Erythroblast (primary cell): ENCODE results near the gene RGSL1.

Experiments used
- DNase-seq, 2 experiments: peaks; one replicate each; lab custom pipeline; 2025; lab: John Stamatoyannopoulos, UW
- GATA1 ChIP-seq: IDR thresholded peaks from 2 replicates; pipeline ENCODE4 v1.6.1; 2011; ENCODE audit warnings: low read depth, mild to moderate bottlenecking, control low read depth, low read length, moderate library complexity
- POLR2A ChIP-seq: IDR thresholded peaks from 2 replicates; pipeline ENCODE4 v1.6.1; 2011; ENCODE audit warnings: mild to moderate bottlenecking, low read length

RGSL1 gene

GRCh38 chr1:182549346-182549745 is 99.4 kb downstream of the RGSL1 start:
- DNase-seq: no peak
- TF ChIP-seq GATA1 (no peak), POLR2A (no peak)

GRCh38 chr1:182549811-182550210 is 99.9 kb downstream of the RGSL1 start:
- DNase-seq: no peak
- TF ChIP-seq POLR2A: no peak
- TF ChIP-seq GATA1: no peak

- no peak for TF ChIP-seq POLR2A
- no peak for TF ChIP-seq GATA1
- no peak for DNase-seq
Observed at GRCh38 chr1:182552527-182552926, 102.6 kb downstream of the RGSL1 start.

- DNase-seq: no peak
- TF ChIP-seq GATA1 (no peak), POLR2A (no peak)
Observed at GRCh38 chr1:182555493-182555892, 105.5 kb downstream of the RGSL1 start.

- TF ChIP-seq GATA1 (no peak), POLR2A (no peak)
- no peak for DNase-seq
Observed at GRCh38 chr1:182556279-182556678, 106.3 kb downstream of the RGSL1 start.

- no peak for DNase-seq
- TF ChIP-seq POLR2A (no peak), GATA1 (no peak)
Observed at GRCh38 chr1:182560392-182560984, 110.5 kb downstream of the RGSL1 start.

- TF ChIP-seq GATA1 (no peak), POLR2A (no peak)
- no peak for DNase-seq
Observed at GRCh38 chr1:182561456-182561855, 111.5 kb downstream of the RGSL1 start.

GRCh38 chr1:182563095-182563494 is 113.1 kb downstream of the RGSL1 start:
- TF ChIP-seq POLR2A (no peak), GATA1 (no peak)
- no peak for DNase-seq

- no peak for DNase-seq
- TF ChIP-seq GATA1: no peak
- TF ChIP-seq POLR2A: no peak
Observed at GRCh38 chr1:182564406-182565004, 114.6 kb downstream of the RGSL1 start.

GRCh38 chr1:182565537-182565936 is 115.6 kb downstream of the RGSL1 start:
- TF ChIP-seq GATA1: no peak
- no peak for TF ChIP-seq POLR2A
- no peak for DNase-seq

GRCh38 chr1:182567629-182568028 is 117.7 kb downstream of the RGSL1 start:
- no peak for TF ChIP-seq GATA1
- no peak for TF ChIP-seq POLR2A
- no peak for DNase-seq

GRCh38 chr1:182568647-182569284 is 118.8 kb downstream of the RGSL1 start:
- TF ChIP-seq GATA1 (no peak), POLR2A (no peak)
- no peak for DNase-seq

GRCh38 chr1:182569939-182570610 is 120.1 kb downstream of the RGSL1 start:
- TF ChIP-seq GATA1: no peak
- TF ChIP-seq POLR2A: no peak
- no peak for DNase-seq

- TF ChIP-seq POLR2A: no peak
- TF ChIP-seq GATA1: no peak
- no peak for DNase-seq
Observed at GRCh38 chr1:182570611-182570970, 120.6 kb downstream of the RGSL1 start.

- TF ChIP-seq POLR2A: no peak
- TF ChIP-seq GATA1: no peak
- no peak for DNase-seq
Observed at GRCh38 chr1:182574156-182574555, 124.2 kb downstream of the RGSL1 start.
